ENCODE results near the gene PTPRN2.

Gene PTPRN2

GRCh38 chr7:158602905-158603772, 15.5 kb upstream of the PTPRN2 start:
- DNase-seq (ENCODE audit: low read depth) = no peak

GRCh38 chr7:158602041-158602440, 14.4 kb upstream of the PTPRN2 start:
- DNase-seq (ENCODE audit: low read depth) = no peak

GRCh38 chr7:158601090-158601489, 13.5 kb upstream of the PTPRN2 start:
- DNase-seq (ENCODE audit: low read depth) = no peak

DNA sequence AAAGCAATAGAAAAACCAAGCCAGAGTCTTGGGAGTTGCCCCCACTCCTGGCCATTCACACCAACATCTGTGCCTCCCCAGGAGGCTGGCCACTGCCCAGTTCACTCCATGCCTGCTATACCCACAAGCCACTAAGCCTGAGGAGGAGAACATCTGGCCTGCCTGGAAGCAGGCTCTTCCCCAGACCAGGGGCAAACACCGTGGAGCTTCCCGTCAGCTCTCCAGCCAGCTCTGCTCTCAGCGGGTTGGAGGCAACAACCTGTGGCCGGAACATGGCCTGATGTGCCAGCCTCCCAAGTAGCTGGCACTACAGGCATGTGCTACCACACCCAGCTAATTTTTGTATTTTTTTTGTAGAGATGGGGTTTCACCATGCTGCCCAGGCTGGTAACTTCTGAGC, 9.1 kb upstream of the PTPRN2 start:
- DNase-seq (ENCODE audit: low read depth) = no peak

DNA sequence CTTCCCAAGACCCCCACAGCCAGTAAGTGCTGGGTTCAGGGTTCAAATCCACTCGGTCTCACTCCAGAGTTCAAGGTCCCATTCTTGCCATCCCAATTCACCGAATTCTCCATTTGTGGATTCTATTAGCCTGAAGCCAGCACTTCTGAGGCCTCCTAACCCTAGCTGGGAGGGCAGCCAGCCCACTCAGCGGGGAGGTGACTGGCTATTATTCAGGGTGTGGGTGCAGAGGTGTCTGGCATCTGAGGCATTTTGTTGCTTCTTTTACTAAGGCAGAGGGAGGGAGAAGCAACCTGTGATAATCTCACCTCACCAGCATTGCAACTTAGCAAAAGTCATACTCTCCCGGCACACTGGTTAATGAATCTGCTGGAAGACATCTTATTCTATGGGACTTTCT, 8.7 kb upstream of the PTPRN2 start:
- DNase-seq (ENCODE audit: low read depth) = no peak

DNA sequence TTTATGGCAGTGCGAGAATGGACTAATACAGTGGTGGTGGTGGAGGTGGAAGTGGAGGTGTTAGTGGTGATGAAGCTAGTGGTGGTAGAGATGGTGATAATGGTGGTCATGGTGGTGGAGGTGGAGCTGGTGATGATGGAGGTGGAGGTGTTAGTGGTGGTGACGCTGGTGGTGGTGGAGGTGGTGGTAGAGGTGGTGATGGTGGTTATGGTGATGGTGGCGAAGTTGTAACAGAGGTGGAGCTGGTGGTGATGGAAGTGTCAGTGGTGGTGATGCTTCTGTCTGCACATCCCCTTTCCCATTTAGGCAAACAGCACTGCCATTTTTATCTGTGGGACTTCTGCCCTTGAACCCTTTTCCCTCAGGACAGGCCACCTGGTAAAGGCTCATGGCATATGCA, 7.4 kb upstream of the PTPRN2 start:
- DNase-seq (ENCODE audit: low read depth) = no peak

DNA sequence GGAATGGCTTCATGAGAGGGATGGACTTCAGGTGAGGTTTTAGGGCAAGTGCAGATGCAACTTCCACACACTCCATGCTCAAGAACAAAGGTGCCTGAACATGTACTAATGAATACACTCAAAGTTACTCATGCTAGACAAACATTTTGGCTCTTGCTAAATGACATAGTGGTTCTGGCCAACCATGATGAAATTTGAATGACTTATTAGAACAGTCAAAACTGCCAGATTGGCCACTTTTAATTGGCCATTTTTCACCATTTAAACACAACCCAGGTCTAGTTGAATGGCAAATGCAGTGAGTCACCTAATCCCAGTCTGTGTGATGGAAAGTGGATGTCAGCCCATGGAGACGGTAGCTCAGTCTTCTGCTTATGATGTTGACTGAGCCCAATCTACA, 4.9 kb upstream of the PTPRN2 start:
- no peak for DNase-seq (ENCODE audit: low read depth)

- no peak for DNase-seq (ENCODE audit: low read depth)
These were observed 4.3 kb upstream of the PTPRN2 start for GRCh38 chr7:158591944-158592343.

DNA sequence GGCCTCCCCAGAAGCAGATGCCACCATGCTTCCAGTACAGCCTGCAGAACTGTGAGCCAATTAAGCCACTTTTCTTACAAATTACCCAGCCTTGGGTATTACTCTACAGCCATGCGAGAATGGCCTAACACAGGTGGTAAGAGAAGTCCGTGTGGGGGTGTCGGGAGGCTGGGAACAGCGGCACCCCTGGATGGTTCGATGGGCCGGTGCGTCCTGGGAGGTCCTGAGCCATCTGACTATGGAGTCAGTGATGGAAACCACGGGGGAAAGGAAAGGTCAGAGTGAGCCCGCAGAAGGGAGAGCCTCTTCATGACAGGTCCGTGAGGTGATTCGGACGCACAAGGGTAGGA, 2.5 kb upstream of the PTPRN2 start:
- no peak for DNase-seq (ENCODE audit: low read depth)

DNA sequence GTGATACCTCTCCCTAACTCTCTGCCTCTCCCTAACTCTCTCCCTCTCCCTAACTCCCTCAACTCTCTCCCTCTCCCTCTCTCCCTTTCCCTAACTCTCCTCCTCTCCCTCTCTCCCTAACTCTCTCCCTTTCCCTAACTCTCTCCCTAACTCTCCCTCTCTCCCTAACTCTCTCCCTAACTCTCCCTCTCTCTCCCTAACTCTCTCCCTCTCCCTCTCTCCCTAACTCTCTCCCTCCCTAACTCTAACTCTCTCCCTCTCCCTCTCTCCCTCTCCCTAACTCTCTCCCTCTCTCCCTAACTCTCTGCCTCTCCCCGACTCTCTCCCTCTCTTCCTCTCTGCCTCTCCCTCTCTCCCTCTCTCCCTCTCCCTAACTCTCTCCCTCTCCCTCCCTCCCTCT, 2.0 kb upstream of the PTPRN2 start:
- DNase-seq (ENCODE audit: low read depth) = no peak

DNA sequence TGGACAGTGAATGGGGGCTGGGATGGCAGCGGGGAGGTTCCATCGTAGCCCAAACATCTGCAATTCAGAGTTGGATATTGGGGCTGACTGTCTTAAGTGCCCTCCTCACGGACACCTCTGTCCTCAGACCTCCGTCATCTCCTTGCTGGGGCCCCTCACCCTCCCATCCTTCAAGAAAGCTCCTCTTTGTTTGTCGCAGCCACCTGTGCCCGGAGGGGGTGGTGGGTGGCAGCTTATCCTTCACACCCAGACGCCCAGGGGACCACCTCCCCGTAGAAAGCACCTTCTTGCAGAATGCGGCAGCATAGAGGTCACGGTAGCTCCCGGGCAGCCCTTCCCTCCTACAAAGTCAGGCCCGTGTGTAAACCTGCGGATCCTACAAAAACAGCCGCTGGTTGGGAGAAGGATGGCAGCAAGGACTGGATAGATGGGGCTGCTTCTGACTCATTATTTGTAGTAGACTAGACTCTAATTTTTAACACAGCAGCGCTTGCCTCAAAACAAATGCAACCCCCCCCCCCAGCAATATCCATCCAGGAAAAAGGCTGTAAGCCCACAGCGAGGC, 1.3 kb upstream of the PTPRN2 start:
- DNase-seq (ENCODE audit: low read depth) = no peak

- DNase-seq (ENCODE audit: low read depth) = no peak
These were observed 658 bp upstream of the PTPRN2 start for GRCh38 chr7:158588085-158588877.

DNA sequence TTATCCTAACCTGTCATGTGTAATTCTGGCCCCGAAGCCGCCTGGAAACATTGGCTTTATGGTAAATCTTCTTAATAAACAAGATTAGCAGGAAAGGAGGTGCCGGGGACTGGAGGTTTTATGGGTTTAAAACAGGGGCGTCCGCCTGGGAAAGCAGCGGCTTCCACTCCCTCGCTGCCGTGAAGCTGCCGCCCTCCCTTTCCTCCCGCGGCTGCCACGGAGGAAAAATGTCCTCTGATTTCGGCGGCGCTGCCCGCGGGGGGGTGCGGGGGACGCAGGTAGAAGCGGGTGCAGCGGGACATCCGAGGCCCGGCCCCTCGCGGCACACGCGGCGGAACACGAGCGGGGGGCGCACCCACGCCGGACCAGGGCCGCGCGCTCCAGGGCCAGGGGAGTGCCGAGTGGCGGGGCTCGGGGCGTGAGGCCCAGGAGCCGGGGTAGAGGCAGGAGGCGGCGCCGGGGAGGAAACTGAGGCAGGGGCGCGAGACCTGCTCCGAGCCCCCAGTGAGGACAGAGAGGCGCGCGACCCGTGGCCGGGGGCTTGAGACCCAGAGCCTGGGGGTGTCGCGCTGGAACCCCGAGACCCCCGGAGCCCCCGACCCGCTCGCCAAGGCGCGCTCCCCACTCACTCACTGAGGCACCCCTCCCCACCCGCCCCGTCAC, 993 bp downstream of the PTPRN2 start:
- DNase-seq (ENCODE audit: low read depth) = no peak

GRCh38 chr7:158585721-158586498, 1.7 kb downstream of the PTPRN2 start:
- DNase-seq (ENCODE audit: low read depth) = no peak

DNA sequence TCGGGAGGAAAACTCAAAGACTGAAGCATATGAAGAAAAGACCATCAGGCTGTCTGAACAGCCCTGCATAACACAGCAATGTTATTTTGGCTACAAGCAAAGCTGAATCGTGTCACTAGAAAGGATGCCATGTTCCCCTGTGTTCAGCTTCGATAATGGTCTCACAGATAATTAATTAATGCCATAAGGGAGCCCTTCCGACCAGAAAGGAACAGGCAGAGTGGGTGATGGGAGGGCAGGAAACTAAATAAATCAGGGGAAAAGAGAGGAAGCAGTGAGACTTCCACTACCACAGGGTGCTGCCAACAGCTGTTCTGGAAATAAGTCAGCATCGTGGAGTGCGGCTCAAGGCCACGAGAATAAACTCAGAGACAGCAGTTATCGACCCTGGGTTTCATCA, 3.2 kb downstream of the PTPRN2 start:
- DNase-seq (ENCODE audit: low read depth) = no peak

DNA sequence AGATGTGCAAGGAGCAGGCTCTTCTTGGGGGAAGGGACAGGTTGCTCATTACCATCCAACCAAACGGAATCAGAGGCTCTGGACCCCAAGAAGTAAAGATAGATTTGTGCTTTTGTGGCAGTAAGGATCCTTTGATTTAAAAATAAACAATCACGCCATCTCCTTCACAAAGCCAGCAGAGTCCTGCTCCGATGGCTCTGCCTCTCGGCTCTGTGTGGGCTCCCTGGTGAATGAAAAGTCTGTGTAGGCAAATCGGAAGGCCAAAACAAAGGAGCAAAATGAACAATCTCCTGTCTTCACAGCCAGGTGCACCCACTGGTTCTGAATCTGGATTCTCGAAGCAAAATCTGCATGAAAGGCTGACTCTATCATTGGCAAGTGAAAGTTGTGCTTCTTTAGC, 3.8 kb downstream of the PTPRN2 start:
- no peak for DNase-seq (ENCODE audit: low read depth)

DNA sequence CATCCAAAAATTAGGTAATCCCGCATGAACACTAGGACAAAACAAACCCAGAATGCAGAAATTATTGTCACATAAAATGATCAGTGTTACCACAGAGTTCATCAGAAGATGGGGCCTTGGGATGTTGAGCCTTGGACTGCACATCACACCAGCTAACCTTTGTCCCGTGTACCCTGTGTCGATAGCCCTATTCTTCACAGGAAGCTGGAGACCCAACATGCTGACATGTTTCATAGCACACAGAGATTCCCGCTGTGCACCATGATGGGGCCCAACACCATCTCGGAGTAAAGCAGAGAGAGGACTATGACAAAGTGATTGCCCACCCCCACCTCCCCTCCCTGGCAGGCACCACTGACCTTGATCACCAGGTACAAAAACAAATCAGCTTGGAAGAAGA, 4.5 kb downstream of the PTPRN2 start:
- no peak for DNase-seq (ENCODE audit: low read depth)

DNA sequence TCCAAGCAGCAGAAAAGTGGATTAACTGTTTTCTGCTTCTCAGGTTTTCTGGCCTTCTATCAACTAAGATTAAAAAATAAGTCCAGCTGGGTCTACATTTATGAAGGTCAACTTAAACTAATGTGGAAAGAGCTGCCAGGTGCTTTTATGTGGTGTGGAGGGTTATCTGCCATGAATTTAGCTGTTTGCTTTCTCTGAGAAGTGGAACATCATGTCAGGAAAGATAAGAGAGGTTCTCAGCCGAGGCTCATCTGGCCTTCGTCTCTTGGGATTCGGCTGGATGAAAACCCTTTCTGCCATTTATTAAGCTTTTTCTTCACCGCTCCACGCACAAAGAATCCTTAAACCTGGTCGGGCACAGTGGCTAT, 5.5 kb downstream of the PTPRN2 start:
- no peak for DNase-seq (ENCODE audit: low read depth)

DNA sequence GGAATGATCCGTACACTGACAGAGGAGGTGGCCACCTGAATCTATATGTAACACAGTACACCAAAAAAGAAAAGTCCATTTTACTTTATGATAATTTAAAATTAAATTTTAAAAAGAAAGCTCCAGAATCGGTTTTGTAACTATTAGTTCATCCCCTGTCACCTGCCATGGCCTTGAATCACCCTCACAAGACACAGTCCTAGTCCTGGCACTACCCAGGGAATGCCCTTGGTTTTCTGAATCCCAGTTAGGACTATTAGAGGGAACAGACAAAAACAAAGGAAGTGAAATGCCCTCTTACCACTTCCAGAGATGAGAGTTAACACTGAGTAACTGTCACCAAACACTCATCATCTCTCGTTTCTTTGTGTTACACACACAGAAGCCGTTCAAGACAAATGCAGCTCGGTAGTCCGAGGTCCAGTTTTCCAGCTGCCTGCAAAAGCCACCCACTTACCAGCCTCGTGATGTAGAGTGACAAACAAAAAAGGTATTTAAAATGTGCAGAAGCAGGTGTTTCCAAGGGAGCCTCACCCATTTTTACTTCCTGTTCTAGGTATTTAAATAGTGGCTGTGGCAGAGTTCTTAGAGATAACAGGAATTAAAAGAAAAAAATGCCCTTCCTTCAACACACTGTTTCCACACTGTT, 6.1 kb downstream of the PTPRN2 start:
- no peak for DNase-seq (ENCODE audit: low read depth)

- DNase-seq (ENCODE audit: low read depth) = no peak
These were observed 7.7 kb downstream of the PTPRN2 start for GRCh38 chr7:158579662-158580646.
